T-helper 9 cell (primary cell): ENCODE results near the gene LRRK1.

Experiments
- DNase-seq: peaks from one replicate; pipeline ENCODE4 v3.0.0-alpha.2; 2020

Gene LRRK1

DNA sequence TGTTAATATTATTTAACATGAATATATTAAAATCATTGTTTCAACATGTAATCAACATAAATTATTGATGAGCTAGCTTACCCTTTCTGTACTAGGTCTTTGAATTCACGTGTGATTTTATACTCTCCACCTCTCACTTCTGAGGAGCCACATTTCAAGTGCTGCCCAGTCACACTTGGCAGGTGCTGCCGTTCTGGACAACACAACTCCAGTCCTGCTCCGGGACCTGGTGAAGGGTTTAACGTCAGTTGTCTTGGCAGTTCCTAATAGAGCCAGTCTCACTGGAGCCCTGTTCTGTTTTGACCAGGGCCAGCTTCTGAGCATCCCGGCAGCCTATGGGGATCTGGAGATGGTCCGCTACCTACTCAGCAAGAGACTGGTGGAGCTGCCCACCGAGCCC is 64.1 kb downstream of the LRRK1 start:
- DNase-seq: no peak

- DNase-seq: no peak
Measured at GRCh38 chr15:100985401-100985800, 66.2 kb downstream of the LRRK1 start.

DNA sequence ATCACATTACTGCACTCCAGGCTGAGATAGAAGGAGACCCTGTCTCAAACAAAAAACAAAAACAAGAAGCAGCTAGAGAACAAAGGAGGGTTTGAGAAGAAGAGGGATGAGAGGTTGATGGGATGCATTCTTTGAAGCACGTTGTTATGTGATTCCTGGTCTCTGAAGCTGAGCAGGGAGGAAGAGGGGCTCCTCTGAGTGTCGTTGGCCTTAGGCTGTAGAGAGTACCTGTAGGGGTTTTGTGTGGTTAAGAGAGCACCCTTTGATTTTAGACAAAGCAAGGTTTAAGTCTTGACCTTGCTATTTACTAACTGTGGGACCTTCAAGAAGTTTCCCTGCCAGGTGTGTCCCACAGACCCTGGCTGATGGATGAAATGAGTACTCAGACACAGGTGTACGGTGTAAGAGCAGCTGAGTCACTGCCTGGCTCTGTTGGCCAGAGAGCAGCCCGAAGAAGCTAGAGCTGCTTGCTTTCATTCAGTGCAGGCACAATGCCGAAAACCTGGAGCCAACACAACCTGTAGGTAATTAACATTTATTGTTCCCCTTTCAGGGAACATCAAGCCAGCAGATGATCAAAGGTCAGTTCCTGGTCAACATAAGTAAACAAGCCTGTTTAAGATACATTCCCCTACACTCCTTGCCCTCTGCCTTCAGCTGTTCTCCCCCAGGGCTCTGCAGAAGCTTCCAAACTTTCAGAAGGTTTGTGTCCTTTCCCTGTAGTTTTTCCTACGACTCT is 67.2 kb downstream of the LRRK1 start:
- no peak for DNase-seq

- DNase-seq: no peak
Measured at GRCh38 chr15:100987143-100987542, 68.0 kb downstream of the LRRK1 start.

DNA sequence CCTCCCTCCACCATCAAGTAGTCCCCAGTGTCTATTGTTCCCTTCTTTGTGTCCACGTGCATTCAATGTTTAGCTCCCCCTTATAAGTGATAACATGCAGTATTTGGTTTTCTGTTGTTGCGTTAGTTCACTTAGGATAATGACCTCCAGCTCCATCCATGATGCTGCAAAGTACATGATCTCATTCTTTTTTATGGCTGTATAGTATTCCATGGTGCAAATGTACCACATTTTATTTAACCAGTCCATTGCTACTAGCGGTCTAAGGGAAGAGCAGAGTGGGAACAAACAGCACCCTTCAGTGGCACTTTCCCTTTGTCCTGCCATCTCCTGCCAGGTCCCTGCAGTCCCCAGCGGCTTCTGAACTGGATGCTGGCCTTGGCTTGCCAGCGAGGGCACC is 69.1 kb downstream of the LRRK1 start:
- no peak for DNase-seq

- DNase-seq: no peak
Measured at GRCh38 chr15:100988857-100989256, 69.7 kb downstream of the LRRK1 start.

GRCh38 chr15:100994597-100995446 is 75.7 kb downstream of the LRRK1 start:
- DNase-seq: no peak

GRCh38 chr15:100995471-100996430 is 76.6 kb downstream of the LRRK1 start:
- no peak for DNase-seq

DNA sequence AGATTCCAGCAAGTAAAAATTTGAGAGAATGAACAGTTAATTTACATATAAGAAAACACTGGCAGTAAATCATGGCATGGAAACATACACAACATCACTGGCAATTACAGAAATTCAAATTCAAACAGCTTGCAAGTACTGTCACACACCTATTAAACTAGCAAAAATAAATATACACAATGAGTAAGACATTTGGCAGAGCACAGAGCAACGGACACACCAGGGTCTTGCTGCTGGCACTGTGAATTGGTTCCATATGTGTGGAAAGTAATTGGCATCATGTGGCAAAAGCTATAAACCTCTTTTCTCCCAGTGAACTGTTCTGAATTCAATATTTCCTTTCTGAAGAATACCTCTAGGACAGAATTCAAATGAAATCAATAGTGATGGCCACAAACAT is 78.3 kb downstream of the LRRK1 start:
- no peak for DNase-seq

DNA sequence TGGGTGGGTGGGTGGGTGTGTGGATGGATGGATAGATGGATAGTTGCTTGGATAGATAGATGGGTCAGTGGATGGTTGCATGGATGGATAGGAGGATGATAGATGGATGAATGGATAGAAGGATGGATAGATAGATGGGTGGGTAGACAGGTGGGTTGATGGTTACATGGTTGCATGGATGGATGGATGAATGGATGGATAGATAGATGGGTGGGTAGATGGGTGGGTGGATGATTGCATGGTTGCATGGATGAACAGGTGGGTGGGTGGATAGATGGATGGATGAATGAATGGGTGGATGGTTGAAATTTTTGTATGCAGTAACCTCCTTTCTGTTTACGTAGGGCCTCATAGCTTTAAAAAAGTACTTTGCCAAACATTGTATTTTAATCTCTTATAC is 79.5 kb downstream of the LRRK1 start:
- DNase-seq: no peak

DNA sequence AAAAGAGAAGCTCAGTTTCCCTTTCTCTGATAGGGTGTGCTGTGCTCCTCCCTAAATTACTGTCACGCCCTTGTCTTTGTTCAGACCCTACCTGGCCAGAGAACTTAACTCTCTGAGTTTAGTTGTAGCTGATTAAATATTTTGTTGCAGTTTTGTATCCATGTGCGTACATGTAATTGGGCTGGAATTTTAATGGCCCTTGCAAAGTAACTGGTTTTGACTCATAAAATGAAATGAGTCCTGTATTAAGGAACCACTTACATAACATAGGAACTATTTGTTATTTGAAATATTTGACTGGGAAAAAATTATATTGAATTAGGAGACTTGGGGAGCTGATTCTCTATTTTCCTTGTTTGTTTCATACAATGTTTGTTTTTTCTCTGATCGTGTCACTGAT is 80.2 kb downstream of the LRRK1 start:
- DNase-seq: no peak

GRCh38 chr15:101000271-101000681 is 81.1 kb downstream of the LRRK1 start:
- no peak for DNase-seq

DNA sequence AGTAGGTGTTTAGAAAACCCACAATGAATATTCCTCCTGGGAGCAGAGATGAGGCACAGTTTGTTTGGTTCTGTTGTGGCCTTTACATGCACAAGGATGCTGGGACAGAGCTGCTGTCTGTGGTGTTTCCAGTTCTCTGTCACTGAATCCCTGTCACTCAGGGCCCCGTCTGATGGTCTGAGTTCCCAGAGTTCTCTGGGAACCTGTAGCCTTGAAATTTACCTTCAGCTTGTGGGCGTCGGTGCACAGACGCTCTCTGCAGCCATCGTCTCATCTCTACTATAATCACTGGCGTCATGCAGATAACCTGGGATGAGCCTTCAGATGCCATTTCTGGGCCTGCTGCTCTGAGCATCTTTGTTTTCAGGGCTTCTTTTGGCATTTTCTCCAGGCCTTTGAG is 81.9 kb downstream of the LRRK1 start:
- no peak for DNase-seq

DNA sequence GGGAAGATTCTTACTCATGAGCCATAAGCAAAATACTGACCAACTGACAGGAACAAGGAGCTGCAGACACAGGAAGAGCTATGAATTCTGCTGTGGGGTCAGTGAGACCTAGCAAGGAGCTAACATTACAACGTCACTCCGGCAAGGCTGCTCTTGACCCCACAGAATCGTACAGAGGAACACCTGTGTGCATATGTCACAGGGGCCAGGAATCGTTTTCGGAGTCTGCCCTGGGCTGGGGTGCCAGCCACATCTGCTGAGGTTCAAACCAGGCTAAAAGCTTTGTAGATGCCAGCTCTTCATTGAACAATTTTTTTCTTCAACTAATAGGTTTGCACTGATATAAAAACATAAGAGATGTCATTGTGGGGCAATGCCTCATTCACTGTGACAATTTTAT is 82.6 kb downstream of the LRRK1 start:
- no peak for DNase-seq

DNA sequence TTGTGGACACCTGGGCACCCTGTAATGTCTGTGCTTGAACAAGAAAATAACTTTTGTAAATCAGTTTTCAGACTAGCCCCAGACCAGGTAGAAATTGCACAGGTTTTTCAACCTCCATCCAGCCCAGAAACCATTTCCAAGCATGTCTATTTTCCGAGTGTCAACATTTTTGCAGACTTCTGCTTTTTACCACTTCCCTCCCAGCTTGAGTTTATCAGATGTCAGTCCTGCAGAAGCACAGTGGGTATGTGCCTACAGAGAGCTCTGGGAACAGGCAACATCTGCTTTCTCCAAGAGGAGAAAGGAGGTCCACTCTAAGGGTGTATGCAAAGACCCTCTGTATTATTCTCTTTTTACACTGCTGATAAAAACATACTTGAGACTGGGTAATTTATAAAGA is 83.9 kb downstream of the LRRK1 start:
- DNase-seq: no peak

GRCh38 chr15:101003706-101004105 is 84.5 kb downstream of the LRRK1 start:
- no peak for DNase-seq

DNA sequence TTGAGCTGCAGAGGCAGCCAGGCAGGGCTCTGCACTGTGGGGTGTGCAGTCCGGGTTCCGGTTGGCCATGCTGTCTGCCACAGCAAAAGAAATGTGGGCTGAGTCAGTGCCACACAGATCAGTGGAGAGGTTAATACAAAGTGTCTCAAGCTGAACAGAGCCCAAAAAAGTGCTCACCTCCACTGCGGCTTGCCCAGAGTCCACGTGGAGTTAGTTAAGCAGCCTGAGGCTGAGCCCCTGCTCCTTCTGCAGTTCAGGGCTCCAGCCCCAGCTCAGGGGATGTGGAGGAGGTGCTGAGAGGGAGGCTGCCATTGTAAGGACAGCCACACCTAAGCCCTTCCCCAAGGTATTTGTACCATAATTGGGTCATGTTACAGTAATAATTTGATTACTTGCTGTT is 85.3 kb downstream of the LRRK1 start:
- no peak for DNase-seq

DNA sequence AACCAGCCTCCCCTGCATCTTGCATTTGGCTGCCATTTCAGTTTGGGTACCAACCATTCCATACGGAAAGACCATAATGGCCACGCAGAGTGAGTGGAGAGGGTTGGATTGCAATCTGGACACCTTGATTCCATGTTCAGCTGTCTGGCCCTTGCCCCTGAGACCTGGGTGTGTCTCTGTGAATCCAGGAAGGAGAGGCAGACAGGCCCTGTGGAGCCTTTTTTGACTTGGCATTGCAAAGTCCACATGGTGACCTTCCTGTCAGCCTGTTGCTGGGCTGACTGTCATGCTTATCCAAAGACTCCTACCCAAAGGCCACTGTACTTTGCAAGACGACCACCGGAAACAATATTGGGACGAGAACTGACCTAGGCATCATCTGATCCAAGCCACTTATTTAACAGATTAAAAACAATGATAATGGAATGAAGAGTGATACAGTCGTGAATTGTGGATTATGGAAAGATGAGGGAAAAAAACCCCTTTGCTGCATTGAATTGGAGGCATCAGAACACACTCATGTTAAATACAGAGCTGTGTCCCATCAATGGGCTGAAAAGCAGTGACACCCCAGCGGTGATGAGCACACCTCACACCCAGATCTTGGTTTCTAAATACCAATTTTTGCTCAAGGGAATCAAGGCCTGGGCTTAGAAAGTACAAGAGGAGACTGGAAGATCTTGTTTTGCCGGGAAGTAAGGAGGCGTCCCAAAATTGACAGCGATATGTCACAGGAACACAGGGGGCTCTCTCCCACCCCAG is 86.0 kb downstream of the LRRK1 start:
- no peak for DNase-seq

- peak; percentile 43 for DNase-seq
Measured at GRCh38 chr15:101006931-101007691, 88.0 kb downstream of the LRRK1 start.

DNA sequence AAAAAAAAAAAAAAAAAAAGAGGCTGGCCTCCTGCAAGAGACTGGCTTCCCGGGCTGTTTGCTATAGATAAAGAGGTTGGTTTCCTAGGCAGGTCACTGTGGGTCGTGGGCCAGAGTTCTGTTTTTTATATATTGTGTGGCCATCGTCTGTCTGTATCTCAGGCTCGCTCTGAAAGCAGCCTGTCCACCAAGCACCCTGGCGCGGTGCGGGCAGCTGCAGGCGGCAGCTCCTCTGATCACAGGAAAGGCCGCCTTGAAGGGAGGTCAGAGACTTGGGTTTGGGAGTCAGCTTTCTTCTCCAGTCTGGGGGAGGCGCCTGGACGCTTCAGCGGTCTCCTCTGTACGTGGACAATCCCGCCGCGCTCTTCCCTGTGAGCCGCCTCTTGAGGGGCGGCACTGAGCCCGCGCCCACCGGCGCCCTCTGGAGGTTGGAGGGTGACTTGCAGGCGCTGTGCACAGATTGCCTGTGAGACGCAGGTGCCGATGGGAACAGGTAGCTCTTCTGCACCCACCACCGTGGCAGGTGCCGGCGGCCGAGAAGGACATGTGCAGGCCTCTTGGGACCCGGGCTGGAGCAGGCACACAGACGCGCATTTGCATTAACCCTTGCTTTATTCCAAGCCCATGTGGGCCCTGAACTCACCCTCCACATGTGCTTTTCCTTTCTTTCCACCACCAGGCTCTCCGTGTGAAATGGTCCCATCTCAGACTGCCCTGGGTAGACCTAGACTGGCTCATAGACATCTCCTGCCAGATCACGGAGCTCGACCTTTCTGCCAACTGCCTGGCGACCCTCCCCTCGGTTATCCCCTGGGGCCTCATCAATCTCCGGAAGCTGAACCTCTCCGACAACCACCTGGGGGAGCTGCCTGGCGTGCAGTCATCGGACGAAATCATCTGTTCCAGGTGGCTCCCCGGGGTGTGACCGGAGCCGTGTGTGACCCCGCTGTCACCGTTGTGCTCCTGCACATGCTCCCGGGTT is 89.3 kb downstream of the LRRK1 start:
- DNase-seq: peak; percentile 87
